HCT116 (cell line): ENCODE data around the gene HNRNPA1. TPM values are rescaled to one million over a fixed set of nuclear protein-coding genes. Genes with fewer than 3 reads are reported as not detected.

ENCODE experiments used
- ATAC-seq: fragments of 200-7000 bp; cut with Tn5 transposase; 2 replicates; pipeline ENCODE4 v1.9.1; 2020; ENCODE audit warnings: mild to moderate bottlenecking, moderate library complexity
- BruUV-seq: library from RNA; stranded (reverse); fragments of 400-500 nt; replicated peaks from 2 replicates; lab custom pipeline; 2021; lab: Mats Ljungman, UMichigan
- CTCF ChIA-PET: fragments of 300-600 bp; sonication (Branson Sonifier 250); formaldehyde crosslinking; loops from one replicate; lab custom pipeline; 2021; ENCODE audit warnings: antibody characterized with exemption; lab: Charles Lee
- POLR2A ChIA-PET: fragments of 300-600, 350-600 bp; sonication (Branson Sonifier 250); formaldehyde crosslinking; loops from one replicate; lab custom pipeline; 2021; ENCODE audit warnings: antibody characterized with exemption; lab: Charles Lee
- RAD21 ChIA-PET, 2 experiments: fragments of 300-600 bp; sonication (Branson Sonifier 250); formaldehyde crosslinking; loops; one replicate each; lab custom pipeline; 2023; ENCODE audit warnings: low total read pairs in 2 of 2; ENCODE audit not compliant: uncharacterized antibody in 2 of 2, unreplicated experiment in 2 of 2, low non-redundant PET in 1 of 2; lab: Charles Lee
- DNase-seq: peaks from one replicate; pipeline ENCODE4 v3.0.0-alpha.2; 2010; ENCODE audit warnings: low read depth, low spot score
- H2AFZ ChIP-seq: fragments of 200-600 bp; shearing (Covaris generic), sonication (generic); 2 replicates; pipeline ENCODE4 v1.6.1; 2017; ENCODE audit warnings: low read depth, mixed run types, mixed read lengths, antibody characterized with exemption, low read length; ENCODE audit not compliant: poor library complexity, severe bottlenecking
- H3K27ac ChIP-seq: 2 replicates; pipeline ENCODE4 v1.5.1; 2012; ENCODE audit warnings: low read depth, low read length
- H3K27me3 ChIP-seq: fragments of 200-600 bp; sonication (generic); 2 replicates; pipeline ENCODE4 v1.6.1; 2016; ENCODE audit warnings: mixed run types, low read length, mixed read lengths; ENCODE audit not compliant: insufficient read depth
- H3K36me3 ChIP-seq, 2 experiments: fragments of 200-500 bp in 1 of 2; fragments of 200-600 bp in 1 of 2; sonication (Bioruptor generic) in 1 of 2; sonication (generic) in 1 of 2; 2 replicates each; pipeline versions ENCODE4 v1.5.1 to v1.6.1; 2014 to 2016; ENCODE audit warnings: low read length in 2 of 2, inconsistent platforms in 1 of 2, mixed read lengths in 1 of 2, mixed run types in 1 of 2; ENCODE audit not compliant: insufficient read depth in 2 of 2, control insufficient read depth in 1 of 2
- H3K4me1 ChIP-seq, 2 experiments: fragments of 200-600 bp in 1 of 2; sonication (generic) in 1 of 2; 2 replicates each; pipeline versions ENCODE4 v1.5.1 to v1.6.1; 2012 to 2017; ENCODE audit warnings: low read length in 2 of 2, inconsistent platforms in 1 of 2, mild to moderate bottlenecking in 1 of 2, mixed read lengths in 1 of 2, mixed run types in 1 of 2, moderate library complexity in 1 of 2; ENCODE audit not compliant: insufficient read depth in 2 of 2, control insufficient read depth in 1 of 2
- H3K4me2 ChIP-seq: fragments of 200-600 bp; sonication (generic); 2 replicates; pipeline ENCODE4 v1.6.1; 2017; ENCODE audit warnings: mixed run types, low read length, mixed read lengths
- H3K4me3 ChIP-seq, 2 experiments: fragments of 200-600 bp in 1 of 2; sonication (generic) in 1 of 2; replicated peaks in 1 of 2; 2 replicates each; pipeline ENCODE4 v1.5.1; 2011 to 2016; ENCODE audit warnings: low read length in 2 of 2, control low read depth in 1 of 2, low read depth in 1 of 2, mild to moderate bottlenecking in 1 of 2, mixed read lengths in 1 of 2, mixed run types in 1 of 2
- H3K79me2 ChIP-seq: fragments of 200-600 bp; sonication (generic); 2 replicates; pipeline ENCODE4 v1.6.1; 2017; ENCODE audit warnings: mild to moderate bottlenecking, mixed run types, low read length, moderate library complexity, mixed read lengths; ENCODE audit not compliant: insufficient read depth
- H3K9ac ChIP-seq: fragments of 200-600 bp; sonication (generic); 2 replicates; pipeline ENCODE4 v1.6.1; 2016; ENCODE audit warnings: low read length, mixed read lengths
- H3K9me2 ChIP-seq: fragments of 200-600 bp; sonication (generic), shearing (Covaris generic); 2 replicates; pipeline ENCODE4 v1.6.1; 2017; ENCODE audit warnings: mixed run types, mild to moderate bottlenecking, moderate library complexity; ENCODE audit not compliant: insufficient read depth
- H3K9me3 ChIP-seq, 2 experiments: fragments of 200-500 bp in 1 of 2; fragments of 200-600 bp in 1 of 2; sonication (Bioruptor generic) in 1 of 2; sonication (generic) in 1 of 2; 2 replicates each; pipeline ENCODE4 v1.6.1; 2014 to 2017; ENCODE audit warnings: low read length in 2 of 2, mixed read lengths in 2 of 2, inconsistent platforms in 1 of 2, low read depth in 1 of 2, mild to moderate bottlenecking in 1 of 2, mixed run types in 1 of 2, moderate library complexity in 1 of 2; ENCODE audit not compliant: control insufficient read depth in 1 of 2, insufficient read depth in 1 of 2
- H4K20me1 ChIP-seq: fragments of 200-600 bp; sonication (generic), shearing (Covaris generic); 2 replicates; pipeline ENCODE4 v1.6.1; 2017; ENCODE audit warnings: mixed run types, mild to moderate bottlenecking, moderate library complexity; ENCODE audit not compliant: insufficient read depth
- CBX3 ChIP-seq: IDR thresholded peaks from 2 replicates; pipeline ENCODE4 v1.6.1; 2012; ENCODE audit warnings: low read depth
- CEBPB ChIP-seq: IDR thresholded peaks from 2 replicates; pipeline ENCODE4 v1.6.1; 2012; ENCODE audit warnings: low read depth
- FOSL1 ChIP-seq: IDR thresholded peaks from 2 replicates; pipeline ENCODE4 v1.6.1; 2012; ENCODE audit warnings: low read depth
- POLR2A ChIP-seq: IDR thresholded peaks from 2 replicates; pipeline ENCODE4 v1.7.0; 2011; ENCODE audit warnings: borderline replicate concordance; ENCODE audit not compliant: insufficient read depth, insufficient read length; ENCODE audit errors: extremely low read depth
- POLR2AphosphoS5 ChIP-seq: IDR thresholded peaks from 2 replicates; pipeline ENCODE4 v1.6.1; 2011; ENCODE audit warnings: mild to moderate bottlenecking, low read depth, low read length, moderate library complexity
- RAD21 ChIP-seq: IDR thresholded peaks from 2 replicates; pipeline ENCODE4 v1.6.1; 2012; ENCODE audit warnings: low read depth, mild to moderate bottlenecking
- SP1 ChIP-seq: IDR thresholded peaks from 2 replicates; pipeline ENCODE4 v1.6.1; 2012; ENCODE audit warnings: low read depth
- SRF ChIP-seq: IDR thresholded peaks from 2 replicates; pipeline ENCODE4 v1.6.1; 2012; ENCODE audit warnings: low read depth
- YY1 ChIP-seq: IDR thresholded peaks from 2 replicates; pipeline ENCODE4 v1.6.1; 2011; ENCODE audit warnings: low read length, low read depth, moderate library complexity, mild to moderate bottlenecking; ENCODE audit not compliant: insufficient replicate concordance; ENCODE audit errors: extremely low read depth
- ZBTB33 ChIP-seq: IDR thresholded peaks from 2 replicates; pipeline ENCODE4 v1.6.1; 2011; ENCODE audit warnings: mild to moderate bottlenecking, low read length, moderate library complexity; ENCODE audit not compliant: insufficient replicate concordance; ENCODE audit errors: extremely low read depth
- intact Hi-C: fragments of 100-400 bp; cut with micrococcal nuclease; formaldehyde crosslinking; loops from 2 replicates; pipeline ENCODE4 v1.10.0; 2022
- total RNA-seq: library from RNA; stranded (reverse); gene quantifications from one replicate; pipeline ENCODE4 v1.2.1, GENCODE V29; 2021; ENCODE audit not compliant: unreplicated experiment

The HNRNPA1 gene
- total RNA-seq, 1 experiment from 2014 or later, result 1,878 TPM

DNA sequence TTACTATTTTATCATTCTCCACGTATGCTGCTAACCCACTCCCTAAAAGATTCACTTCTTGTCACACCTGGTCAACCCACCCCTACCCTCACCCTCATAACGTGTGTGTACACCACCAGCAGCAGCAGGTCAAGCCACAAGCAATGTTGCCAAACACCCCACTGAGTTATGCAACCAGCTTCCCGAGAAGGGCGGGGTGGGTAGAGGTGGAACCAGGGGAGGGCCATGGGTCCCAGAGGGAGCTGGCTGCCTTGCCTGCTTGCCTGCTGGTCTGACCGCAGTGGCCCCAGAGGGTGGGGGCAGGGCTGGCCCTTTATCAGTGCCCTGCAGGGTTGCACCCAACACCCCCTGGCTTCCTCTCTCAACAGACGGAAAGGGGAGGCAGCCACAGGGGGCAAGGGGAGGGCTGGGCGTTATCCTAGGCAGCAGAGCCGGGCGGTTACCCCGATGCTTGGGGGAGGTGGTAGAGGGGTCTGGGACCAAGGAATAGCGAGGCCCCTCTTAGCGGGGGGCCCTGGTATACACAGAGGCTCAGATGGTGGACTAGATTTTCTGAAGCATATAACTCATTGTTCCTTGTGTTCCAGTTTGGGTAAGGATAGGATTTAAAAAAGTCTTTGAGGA, 23.8 kb downstream of the HNRNPA1 start:
- CTCF ChIA-PET, result interaction anchor here (0.8 kb wide), 1 partner anchor 21 kb away, joined by 3 read pairs; the partner anchor contains the start of gene COPZ1
- TF ChIP-seq SP1, result no peak
- TF ChIP-seq CEBPB, result peak; percentile 90
- H3K9me2 ChIP-seq, result no peaks in the 10 kb centered on the region
- intact Hi-C loops, result no loop called here
- peak; percentile 32 for ATAC-seq
- RAD21 ChIA-PET, result no interaction called here
- no peaks in the 10 kb centered on the region for H3K79me2 ChIP-seq
- no peak overlapping the region for H3K27ac ChIP-seq
- no peak overlapping the region for H3K9ac ChIP-seq
- peak overlapping the region; percentile 26 for H3K4me2 ChIP-seq
- peaks cover 9% of the 10 kb centered on the region; the same call in 1 of the 2 replicates for H3K27me3 ChIP-seq
- POLR2A ChIA-PET, result no interaction called here
- H3K4me1 ChIP-seq, result peaks cover 44 to 48% of the 10 kb centered on the region in 2 experiments
- no peak overlapping the region for H3K4me3 ChIP-seq
- no peak overlapping the region for H2AFZ ChIP-seq
- no peaks in the 10 kb centered on the region for H4K20me1 ChIP-seq
- no peaks in the 10 kb centered on the region for H3K9me3 ChIP-seq
- H3K36me3 ChIP-seq, result no peaks in the 10 kb centered on the region
- no peak for DNase-seq
- no TSS peak for BruUV-seq

- Histone ChIP-seq H3K4me3 (no peak overlapping the region), H3K9me2 (no peaks in the 10 kb centered on the region), H3K27me3 (no peaks in the 10 kb centered on the region), H4K20me1 (no peaks in the 10 kb centered on the region), H3K4me1 (peaks cover 31 to 32% of the 10 kb centered on the region in 2 experiments), H3K27ac (no peak overlapping the region), H3K4me2 (peak overlapping the region; percentile 37), H3K79me2 (no peaks in the 10 kb centered on the region), H2AFZ (peak overlapping the region; percentile 3), H3K36me3 (no peaks in the 10 kb centered on the region), H3K9me3 (no peaks in the 10 kb centered on the region), H3K9ac (no peak overlapping the region)
- BruUV-seq, result no TSS peak
- RAD21 ChIA-PET, result no interaction called here
- CTCF ChIA-PET, result interaction anchor here (0.9 to 2.0 kb wide), 5 partner anchors 13 to 72 kb away, joined by 3 to 13 read pairs (median 4); partner anchors contain the start of gene COPZ1
- POLR2A ChIA-PET, result interaction anchor here (0.9 to 1.9 kb wide), 6 partner anchors 8 to 28 kb away, joined by 3 to 13 read pairs (median 6); partner anchors contain the start of genes CBX5, COPZ1 and HNRNPA1
- ATAC-seq, result peak; percentile 90
- DNase-seq, result peak; percentile 78
- intact Hi-C loops, result no loop called here
- TF ChIP-seq RAD21 (no peak), SRF (no peak), YY1 (no peak), POLR2A (no peak), POLR2AphosphoS5 (peak; percentile 54), ZBTB33 (no peak), FOSL1 (no peak), CBX3 (no peak), CEBPB (peak; percentile 74; the same call in 1 of the 2 replicates)
These were observed 26.6 kb downstream of the HNRNPA1 start for GRCh38 chr12:54306925-54307741.
